Measurements from ENCODE around the gene HOXD12.

HOXD12 gene, protein sequence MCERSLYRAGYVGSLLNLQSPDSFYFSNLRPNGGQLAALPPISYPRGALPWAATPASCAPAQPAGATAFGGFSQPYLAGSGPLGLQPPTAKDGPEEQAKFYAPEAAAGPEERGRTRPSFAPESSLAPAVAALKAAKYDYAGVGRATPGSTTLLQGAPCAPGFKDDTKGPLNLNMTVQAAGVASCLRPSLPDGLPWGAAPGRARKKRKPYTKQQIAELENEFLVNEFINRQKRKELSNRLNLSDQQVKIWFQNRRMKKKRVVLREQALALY

DNA sequence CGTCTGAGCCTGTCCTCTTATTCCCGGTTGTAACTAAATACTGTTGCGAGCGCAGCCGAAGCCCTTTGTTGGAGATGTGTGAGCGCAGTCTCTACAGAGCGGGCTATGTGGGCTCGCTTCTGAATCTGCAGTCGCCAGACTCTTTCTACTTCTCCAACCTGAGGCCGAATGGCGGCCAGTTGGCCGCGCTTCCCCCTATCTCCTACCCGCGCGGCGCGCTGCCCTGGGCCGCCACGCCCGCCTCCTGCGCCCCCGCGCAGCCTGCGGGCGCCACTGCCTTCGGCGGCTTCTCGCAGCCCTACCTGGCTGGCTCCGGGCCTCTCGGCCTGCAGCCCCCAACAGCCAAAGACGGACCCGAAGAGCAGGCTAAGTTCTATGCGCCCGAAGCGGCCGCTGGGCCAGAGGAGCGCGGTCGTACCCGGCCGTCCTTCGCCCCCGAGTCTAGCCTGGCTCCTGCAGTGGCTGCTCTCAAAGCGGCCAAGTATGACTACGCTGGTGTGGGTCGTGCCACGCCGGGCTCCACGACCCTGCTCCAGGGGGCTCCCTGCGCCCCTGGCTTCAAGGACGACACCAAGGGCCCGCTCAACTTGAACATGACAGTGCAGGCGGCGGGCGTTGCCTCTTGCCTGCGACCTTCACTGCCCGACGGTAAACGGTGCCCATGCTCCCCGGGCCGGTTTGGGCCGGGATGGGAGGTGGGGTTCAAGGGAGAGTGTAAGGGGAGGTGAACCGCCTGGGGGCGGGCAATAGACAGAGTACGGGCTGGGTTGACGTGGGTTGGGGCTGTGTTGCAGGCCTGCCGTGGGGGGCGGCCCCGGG is at the start of gene HOXD12:
TSS of gene HOXD12 (plus strand) at position 68 of the 819 bp plus-strand sequence. CDS start at position 75, 7 bp downstream.
- DNase-seq = no peak

DNA sequence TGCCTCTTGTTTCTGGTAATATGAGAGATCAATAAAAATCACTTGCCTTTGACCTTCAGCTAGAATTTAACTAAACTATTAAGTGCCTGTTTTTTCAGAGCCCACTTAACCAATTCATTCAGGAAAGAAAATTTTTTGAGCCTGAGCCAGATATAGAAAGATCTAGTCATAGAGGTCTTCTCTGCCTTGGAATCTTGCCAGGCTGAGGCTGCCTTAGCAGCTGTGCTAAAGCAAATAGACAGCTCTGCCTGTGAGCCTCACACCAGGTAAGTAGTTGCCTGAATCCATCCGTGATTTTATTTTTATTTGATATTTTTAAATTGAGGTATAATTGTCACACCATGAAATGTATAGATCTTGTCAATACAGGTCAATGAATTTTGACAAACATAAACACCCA is 43.2 kb upstream of the HOXD12 start:
- no peak for DNase-seq

DNA sequence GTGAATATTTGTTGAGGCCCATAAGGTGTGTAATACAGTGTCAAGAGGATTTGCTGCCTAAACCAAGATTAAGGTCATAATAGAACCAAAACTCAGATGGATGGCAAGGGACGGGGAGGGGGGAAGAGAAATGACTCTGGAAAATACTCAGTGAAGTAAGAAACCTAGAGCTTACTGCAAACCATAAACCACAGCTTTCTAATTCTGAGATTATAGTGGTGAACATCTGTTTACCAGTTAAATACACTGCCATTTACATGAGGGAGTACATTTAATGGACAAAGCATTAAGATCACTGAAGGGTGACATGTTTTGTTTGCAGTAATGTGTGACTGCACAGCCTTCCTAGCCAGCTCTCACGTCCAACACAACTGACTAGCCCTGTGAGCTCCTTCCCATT is 35.6 kb upstream of the HOXD12 start:
- DNase-seq = no peak

DNA sequence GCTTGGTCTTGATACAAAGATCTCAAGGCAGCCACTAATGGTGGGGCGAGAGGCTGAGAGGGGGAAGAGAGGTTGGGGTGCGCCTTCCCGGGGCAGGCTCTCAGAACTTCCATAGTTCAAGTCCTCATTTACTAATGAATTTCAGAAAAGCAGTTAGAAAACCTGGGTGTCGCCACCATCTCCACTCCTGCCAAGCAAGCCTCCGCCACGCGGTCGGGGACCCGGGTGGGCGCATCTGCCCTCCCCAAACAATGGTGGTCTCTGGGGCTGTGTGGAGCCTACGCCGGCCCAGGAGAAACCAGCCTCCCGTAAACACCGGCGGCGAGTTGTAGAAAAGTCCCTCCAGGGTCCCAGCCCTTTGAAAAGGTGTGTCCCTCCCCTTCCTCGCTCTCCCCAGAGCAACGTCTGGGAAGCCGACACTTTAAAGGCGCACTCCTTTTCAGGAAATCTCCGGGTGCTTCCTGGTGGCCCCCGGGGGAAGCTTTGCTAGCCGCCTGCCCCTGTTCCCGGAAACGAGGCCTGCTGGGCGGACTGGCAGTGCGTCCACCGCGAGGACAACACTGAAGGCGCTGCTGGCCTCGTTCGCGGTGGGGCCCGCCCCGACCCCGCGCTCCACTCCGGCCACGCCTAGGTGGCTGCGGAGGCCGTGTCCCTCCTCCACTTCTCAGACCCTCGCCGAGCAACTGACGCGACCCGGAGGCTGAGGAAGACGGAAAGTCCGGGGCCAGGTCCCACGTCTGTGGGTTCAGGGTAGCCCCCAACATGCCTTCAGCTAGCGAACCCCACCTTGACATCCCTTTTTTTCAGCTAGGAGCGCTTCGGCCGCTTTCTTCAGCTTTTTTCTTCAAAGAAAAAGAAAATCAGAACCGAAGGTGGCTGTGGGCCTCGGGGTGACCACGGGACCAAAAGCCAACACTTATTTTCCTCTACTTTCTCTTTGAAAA is 32.7 kb upstream of the HOXD12 start:
- no peak for DNase-seq

DNA sequence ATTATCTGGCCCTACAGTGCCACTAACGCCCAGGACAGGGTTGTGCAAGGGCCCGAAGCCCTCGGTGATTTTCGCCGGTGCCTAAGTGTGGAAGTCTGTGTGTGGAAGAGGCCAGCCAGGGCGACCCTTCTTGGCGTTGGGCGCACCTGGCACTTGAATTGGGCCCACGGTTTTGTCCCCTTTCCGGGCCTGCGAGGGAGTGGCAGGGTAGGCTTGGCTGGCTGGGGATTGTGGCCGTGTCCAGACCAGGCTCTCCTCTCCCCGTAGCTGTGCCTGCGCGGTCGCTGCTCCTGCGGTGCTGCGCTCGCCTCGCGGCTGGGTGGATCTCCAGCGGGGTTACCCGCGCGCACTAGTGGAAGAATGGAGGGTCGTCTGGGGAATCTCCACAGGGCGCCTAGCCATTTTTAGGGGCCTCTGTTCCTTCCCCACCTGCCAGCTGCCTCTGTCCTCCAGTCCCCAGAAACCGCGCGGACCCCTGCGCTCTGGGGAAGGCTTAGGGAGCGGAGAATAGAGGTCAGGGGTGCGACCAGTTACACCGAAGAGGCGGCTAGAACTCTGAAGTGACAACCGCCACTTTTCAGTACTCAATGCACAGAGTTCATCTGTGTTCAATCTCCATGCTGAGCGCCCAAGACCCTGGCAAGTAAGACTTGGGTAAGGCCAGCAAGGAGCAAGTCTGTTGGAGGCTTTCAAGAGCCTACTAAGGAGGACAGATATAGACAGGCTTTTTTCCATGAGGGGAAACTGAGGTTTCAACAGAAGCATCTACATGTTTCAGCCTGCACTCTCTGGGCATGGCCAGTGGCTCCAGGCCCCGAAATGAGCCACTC is 31.8 kb upstream of the HOXD12 start:
- DNase-seq = no peak

DNA sequence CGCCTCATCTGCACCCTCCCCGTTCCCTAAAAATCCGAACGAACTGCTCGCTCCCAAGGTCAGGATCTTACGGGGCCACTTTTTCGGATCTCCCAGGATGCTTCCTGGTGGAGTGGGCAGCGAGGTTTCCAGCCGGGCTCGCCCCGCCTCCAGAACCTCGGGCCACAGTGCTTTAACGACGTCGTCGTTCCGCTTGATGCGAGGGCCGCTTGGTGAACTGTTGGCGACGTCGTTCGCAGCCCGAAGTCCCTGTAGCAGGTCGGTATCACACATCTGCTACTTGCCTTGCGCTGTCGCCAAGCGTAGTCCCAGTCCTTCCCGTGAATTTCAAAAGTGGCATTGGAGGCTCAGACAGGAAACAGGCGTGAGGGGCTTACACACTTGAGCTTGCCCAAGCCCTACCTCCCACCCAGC is 31.2 kb upstream of the HOXD12 start:
- no peak for DNase-seq

DNA sequence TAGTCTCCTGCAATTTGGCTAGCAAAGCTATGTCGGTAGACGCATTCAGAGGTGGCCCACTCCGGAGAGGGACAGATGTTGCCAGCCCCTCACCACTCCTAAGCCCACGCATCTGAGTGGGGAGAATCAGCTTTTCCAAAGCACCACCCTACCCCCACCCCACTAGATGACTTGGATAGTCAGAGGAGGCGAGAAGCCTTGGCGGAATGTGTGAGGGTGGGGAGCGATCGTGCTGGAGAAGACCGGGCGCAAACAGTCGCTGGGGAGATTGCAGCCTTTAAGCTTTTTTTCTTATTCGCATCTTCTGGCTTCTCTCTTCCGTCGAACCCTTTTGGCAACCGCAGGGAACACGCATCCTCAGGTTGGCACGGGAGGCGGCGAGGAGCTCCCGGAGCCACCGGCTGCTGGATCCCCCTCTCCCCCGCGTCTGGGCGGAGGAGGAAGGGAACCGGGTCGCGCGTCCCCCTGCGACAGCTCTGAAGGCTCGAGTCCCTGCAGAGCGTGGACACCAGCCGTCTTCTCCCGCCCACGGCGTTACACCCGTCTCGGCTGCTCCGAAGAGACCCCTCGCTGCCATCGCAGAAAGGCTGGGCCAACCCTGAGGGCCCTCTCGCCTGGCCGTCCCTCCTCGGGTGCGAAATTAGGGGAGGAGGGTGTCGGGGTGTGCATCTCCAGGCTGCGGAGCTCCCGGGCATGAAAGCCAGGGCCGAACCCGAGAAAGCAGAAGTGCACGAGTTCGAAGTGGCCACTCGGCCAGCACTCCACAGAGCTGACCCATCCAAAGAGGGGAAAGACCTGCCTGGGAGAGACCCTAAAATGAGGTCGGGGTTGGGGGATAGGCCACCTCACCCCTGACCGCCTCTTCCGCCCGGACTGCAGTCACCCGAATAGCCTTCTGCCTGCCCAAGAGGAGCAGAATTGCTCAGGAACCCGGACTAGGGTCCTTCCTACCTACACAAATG is 28.0 kb upstream of the HOXD12 start:
- DNase-seq = no peak

DNA sequence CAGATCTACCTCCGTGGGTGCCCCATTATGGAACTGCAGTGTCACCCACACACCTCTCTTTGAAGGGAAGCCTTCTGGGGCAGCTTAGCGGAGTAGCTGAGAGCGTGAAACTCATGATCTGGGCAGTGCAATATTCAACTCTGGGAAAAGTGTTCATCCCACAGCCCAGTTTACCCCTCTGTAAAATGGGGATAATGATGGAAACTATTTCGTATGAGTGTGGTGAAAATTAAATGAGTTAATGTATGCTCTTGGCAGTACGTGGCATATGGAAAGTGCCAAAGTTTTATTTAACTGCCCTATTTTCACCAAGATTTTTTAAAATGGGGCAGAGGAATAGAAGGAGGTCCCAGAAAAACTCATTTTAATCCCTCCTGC is 27.3 kb upstream of the HOXD12 start:
- DNase-seq = no peak

DNA sequence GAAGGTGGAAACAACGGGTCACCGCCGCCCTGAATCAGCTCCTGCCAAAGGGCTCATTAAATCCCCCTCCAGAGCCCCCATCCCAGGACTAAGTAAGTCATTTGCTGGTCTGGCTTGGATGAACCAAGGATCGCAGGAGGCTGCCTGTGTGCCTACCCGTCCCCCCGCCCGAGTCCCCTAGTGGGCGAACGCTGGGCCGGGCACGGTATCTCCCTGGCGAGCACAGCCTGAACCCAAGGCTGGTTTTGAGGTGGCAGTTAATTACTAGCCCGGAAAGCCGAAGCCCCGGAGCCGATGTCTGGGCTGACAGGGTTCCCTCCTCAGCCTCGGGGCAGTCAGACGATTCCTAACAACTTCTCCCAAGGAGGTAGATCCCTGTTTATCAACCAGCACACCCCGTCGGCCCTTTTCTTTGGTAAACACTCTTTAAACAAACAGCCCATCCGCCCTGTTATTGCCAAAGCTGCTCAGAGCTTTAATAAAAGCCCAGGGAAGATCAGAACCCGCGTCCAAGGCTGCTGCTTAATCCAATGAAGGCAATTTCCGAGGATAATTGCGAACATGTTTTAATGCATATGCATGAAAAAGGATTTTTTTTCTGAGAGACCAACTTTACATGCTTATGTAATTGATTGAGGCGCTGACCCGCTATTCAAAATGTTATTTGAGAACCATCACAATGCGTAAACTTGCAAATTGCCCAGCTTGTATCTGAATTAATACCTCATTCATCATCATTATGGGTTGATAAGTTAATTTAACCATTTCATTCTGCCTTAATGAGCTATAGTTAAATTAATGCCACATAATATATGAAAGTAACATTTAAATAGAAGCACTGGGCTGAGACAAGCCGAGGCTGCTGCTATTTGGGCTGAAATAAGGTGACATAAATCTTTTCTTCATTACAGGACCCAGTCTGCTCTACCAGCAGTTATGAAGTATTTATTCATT is 26.4 kb upstream of the HOXD12 start:
- no peak for DNase-seq

DNA sequence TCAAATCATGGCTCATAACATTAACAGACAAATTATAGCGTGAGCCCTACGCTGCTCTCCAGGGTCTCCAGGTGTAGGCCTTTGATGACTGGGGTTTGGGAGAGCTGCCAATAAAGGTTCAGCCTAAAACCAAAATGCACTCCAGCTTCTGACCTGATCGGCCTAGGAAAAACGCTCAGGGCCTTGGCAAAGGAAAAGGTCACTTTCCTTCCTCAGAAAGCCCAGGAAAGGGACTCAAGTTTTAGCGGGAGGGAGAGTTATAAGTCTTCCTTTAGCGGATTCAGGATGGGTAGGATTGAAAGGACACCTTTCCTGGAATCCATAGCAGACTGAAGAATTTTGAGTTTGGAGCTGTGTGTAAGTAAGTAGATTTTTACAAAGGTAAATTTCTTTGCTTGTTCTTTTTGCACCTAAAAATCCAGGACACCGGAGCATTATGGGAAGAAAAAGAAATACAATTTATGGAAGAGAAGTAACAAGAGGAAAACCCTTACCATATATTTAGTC is 24.6 kb upstream of the HOXD12 start:
- no peak for DNase-seq

DNA sequence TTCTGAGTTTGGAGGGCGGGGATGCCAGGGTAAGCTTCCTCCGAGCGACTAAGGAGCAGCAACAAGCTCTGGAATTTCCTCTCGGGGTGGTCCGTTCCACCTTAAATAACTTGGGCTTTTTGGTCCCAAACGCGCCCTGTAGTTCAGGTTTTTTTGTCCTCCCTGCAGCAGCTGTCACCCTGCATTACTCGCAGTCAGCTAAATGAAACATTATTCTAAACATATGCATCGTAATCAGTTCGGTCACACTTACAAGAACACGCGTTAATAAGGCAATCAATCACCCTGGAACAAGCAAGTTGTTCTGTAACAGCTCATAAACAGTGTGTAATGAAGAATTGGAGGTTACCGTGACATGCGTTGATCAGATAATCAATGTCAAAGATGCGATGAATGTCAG is 24.1 kb upstream of the HOXD12 start:
- no peak for DNase-seq

DNA sequence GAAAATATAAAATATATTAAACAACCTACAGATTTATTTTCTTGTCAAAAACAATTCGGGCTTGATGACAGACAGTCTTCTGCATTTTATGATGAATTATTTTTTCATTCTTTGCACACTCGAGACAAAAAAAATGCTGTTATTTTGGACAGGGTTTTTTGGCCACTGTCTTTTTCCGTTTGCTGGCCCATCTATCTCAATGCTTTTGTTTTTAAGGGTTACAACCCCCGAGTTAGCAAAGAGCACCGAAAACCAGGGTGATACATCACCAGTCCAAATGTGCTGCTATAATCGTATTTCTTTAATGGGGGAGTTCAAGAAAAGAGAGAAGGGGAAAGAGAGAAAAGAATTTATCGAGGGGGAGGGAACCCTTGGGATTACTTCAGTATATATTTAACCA is 23.5 kb upstream of the HOXD12 start:
- no peak for DNase-seq

DNA sequence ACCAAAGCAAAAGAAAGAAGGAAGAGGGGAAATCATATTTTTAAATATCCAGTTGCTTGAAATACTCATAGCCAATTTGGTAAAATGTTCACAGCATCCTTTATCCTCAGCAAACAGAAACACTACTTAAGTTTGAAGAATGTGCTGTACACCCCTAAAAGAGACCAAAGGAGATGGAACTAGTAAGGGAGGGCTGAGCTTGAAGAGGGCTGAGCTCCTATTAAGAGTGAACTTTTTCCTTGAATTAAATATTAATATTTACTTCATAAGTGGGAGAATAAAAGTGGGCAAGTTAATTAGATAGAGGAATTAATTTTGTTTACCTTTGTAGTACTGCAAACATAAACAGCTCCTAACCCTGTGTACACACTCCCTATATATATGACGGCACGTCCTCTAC is 22.8 kb upstream of the HOXD12 start:
- DNase-seq = no peak

DNA sequence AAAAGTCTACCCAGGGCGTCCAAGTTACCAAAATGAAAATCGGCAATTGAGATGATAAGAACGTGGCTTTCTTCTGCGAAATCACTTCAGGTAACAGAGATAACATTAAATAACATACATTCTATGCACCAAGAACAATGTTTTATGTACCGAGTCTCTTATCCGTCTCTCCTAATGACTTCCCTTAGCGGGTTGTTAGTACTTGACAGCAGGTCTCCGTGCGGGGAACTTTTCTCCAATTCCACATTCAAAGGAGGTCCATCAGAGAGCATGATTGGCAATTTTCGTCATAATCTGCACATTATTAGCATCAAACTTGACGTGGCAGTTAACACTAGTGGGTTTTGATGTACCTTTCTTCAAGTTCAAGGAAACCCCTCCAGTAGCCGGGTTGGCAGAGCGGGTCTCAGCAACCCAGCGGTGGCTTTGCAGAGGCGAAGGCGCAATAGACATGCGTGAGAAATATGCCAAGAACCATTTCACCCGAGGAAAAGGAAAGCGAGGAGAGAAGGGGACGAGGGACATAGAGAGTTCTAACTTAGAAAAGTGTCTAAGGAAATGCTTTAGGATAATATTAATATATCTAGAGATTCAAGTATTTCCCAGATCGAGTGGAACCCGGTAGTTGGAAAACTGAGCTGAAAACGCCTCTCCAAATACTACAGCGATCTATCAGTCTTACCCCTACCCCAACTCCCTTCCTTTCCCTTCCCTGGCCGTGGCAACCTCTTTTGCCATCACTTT is 20.9 kb upstream of the HOXD12 start:
- no peak for DNase-seq

DNA sequence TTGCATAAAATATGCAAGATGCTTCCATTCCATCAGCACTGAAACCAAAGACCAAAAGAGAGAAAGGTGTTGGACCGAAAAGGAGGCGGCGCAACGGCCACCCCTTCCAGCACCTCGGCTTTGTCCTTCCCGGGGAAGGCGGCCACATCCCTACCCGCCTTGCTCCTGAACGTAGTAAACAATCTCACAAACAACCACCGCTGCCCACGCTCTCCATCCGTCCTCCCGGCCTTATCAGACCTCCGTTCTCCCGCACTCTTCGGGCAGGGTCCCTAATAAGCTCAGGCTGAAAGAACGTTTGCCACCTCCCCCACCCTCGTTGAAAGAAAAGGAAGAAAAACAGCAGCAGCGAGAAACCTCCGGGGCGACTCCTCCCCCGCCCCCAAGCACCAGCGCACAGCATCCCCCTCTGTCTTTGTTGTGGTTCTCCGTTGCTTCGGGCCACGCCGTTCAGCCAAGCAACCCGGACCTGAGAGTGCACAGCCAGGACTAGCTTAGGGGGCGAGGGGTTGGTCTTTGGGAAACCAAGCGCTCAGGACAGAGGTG is 20.2 kb upstream of the HOXD12 start:
- DNase-seq = no peak

DNA sequence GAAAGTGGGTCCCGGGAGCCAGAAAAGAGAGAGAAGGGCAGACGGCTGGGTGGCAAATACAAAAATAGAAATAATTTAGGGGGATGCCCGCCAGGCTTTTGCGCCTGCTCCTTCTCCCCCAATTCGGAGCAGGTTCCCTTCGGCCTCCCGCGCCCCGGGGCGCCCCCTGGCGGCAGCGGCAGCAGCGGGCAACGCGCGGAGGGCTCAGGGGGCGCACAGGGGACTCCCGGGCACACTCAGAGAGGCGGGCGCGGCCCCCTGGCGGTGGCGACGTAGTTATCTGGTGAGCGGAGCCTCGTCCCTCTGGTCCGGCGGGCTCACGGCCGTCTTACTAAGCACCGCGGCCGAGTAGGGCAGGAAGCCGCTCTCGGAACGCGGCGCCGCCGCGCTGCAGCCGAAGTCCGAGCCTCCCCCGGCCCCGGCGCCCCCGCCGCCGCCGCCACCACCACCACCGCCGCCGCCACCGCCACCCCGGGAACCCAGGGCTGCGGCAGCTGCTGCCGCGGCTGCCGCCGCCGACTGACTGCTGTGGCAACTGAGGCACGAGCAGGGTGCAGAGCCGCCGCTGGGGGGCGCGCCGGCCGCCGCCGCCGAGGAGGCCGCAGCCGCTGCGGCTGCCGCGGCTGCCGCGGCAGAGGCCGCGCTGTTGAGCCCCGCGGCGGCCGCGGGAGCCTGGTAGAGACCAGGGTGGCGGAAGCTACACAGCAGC is 19.6 kb upstream of the HOXD12 start:
- no peak for DNase-seq

DNA sequence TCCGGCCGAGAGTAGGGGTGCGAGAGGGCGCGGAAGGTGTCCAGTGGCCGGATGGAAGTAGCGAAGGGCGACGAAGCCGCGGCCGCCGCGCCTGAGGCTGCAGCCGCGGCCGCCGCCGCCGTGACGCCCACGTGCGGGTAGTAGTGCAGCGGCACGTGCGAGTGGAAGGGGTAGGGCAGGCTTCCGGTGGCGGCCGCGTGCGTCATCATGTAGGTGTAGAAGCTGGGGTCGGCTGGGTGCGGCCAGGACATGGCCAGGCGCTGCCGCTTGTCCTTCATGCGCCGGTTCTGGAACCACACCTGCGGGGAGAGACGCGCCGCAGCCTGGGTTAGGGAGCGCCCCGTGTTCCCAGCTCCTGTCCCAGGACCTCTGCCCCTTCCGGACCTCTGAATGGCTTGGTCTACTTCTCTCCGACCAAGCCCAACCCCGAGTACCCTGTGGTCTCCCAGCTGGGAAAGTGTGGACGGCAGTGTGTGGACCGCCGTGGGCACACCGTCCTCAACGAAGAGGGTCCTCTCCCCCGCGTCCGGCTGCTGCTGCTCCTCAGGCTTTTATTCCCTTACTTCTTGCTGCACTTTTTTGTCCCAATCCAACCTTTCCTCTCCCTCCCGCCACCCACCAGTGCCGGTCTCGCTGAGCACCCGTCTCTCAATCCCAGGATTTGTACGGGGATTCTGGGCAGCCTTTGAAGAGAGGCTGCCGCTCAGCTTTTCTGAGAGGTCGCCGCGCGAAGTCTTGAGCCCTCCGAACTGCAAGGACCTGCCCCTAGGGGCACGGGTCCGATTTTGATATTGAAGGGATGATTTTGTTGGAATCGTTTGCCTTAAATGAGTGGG is 18.8 kb upstream of the HOXD12 start:
- DNase-seq = no peak
